ENCODE data around the gene PKP2. TPM values are rescaled to one million over a fixed set of nuclear protein-coding genes. Genes with fewer than 3 reads are reported as not detected.

PKP2 gene
- total and polyA plus RNA-seq, 2 of the 13 experiments (the other 11 are each of a cell fraction or from before 2014, with no cell fraction given) = 15.1 to 25.3 TPM

DNA sequence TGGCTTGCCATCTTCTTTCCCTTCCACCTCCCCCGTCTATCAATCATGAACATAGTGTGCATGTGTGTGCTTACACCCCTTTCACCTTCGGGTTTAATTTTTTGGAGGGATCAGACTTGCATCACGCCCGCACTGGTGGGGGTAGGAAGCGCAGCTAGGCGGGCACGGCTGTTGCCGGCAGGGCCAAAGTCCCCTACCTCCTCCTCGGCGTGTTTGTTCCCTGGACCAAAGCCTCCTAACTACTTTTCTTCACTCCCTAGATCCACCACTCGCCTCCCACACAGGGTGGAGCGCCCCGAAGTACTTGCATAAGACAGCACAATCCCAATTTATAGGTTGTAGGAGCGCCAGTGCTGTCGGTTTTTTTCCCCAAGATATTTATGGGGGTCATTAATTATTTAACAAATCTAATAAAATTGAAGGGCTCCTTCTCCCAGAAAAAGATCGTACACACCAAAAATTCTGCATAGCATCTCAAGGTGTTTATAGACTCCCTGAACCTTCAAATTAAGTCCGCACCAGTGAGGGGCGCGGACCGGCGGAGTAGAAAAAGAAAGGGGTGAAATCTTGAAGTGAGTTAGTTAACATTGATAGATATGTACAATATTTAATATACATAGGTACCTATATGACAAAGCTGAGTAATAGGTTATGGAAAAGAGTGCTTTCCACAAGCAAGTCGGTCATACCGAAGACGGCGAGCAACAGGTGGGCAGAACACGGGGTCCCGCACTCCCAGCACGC, 717 bp downstream of the PKP2 start (continued):
- TF ChIP-seq, protein P1, sequence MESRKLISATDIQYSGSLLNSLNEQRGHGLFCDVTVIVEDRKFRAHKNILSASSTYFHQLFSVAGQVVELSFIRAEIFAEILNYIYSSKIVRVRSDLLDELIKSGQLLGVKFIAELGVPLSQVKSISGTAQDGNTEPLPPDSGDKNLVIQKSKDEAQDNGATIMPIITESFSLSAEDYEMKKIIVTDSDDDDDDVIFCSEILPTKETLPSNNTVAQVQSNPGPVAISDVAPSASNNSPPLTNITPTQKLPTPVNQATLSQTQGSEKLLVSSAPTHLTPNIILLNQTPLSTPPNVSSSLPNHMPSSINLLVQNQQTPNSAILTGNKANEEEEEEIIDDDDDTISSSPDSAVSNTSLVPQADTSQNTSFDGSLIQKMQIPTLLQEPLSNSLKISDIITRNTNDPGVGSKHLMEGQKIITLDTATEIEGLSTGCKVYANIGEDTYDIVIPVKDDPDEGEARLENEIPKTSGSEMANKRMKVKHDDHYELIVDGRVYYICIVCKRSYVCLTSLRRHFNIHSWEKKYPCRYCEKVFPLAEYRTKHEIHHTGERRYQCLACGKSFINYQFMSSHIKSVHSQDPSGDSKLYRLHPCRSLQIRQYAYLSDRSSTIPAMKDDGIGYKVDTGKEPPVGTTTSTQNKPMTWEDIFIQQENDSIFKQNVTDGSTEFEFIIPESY (CRISPR knock-in tag; IDR thresholded peaks at IDR 0.05) = 0 out of 2 replicates have a peak, but pooled peaks have one; percentile 31
- TF ChIP-seq ZNF782 (CRISPR knock-in tag; IDR thresholded peaks at IDR 0.05; ENCODE audit: borderline replicate concordance) (no peak), ZFP1 (CRISPR knock-in tag; IDR thresholded peaks at IDR 0.05) (0 out of 2 replicates have a peak, but pooled peaks have one; percentile 36), ZMYM2 (CRISPR knock-in tag; IDR thresholded peaks at IDR 0.05) (peak; percentile 68; the same call in 1 of the 2 replicates), TEAD3 (CRISPR knock-in tag; optimal IDR thresholded peaks at IDR 0.05; ENCODE audit: borderline replicate concordance) (peak; percentile 11), HNF4A (CRISPR knock-in tag; IDR thresholded peaks at IDR 0.05) (peak; percentile 69), ZNF672 (CRISPR knock-in tag; IDR thresholded peaks at IDR 0.05) (0 out of 2 replicates have a peak, but pooled peaks have one; percentile 61), MAFK (conservative IDR thresholded peaks at IDR 0.05 in 1 of 2, IDR thresholded peaks at IDR 0.05 in 1 of 2; ENCODE audit: low read length in 2 of 2) (no peak), STAT5B (CRISPR knock-in tag; IDR thresholded peaks at IDR 0.05) (no peak), HNF4G (IDR thresholded peaks at IDR 0.05; ENCODE audit: borderline replicate concordance, low read depth, low read length) (peak; percentile 67), HNF4G (CRISPR knock-in tag; IDR thresholded peaks at IDR 0.05; ENCODE audit: borderline replicate concordance, low read depth) (no peak), PITX1 (CRISPR knock-in tag; IDR thresholded peaks at IDR 0.05) (peak; percentile 34; the same call in 1 of the 2 replicates), REL (CRISPR knock-in tag; conservative IDR thresholded peaks at IDR 0.05) (peak; percentile 52; the same call in 1 of the 2 replicates), HOXA3 (CRISPR knock-in tag; IDR thresholded peaks at IDR 0.05) (0 out of 2 replicates have a peak, but pooled peaks have one; percentile 10), ZNF589 (CRISPR knock-in tag; conservative IDR thresholded peaks at IDR 0.05) (0 out of 2 replicates have a peak, but pooled peaks have one; percentile 34), XRCC5 (optimal IDR thresholded peaks at IDR 0.05; ENCODE audit: low read length) (peak; percentile 70), MZF1 (CRISPR knock-in tag; IDR thresholded peaks at IDR 0.05; ENCODE audit: borderline replicate concordance) (no peak), SAP130 (CRISPR knock-in tag; IDR thresholded peaks at IDR 0.05; ENCODE audit: low read depth) (peak; percentile 58)
- TF ChIP-seq, protein P2, sequence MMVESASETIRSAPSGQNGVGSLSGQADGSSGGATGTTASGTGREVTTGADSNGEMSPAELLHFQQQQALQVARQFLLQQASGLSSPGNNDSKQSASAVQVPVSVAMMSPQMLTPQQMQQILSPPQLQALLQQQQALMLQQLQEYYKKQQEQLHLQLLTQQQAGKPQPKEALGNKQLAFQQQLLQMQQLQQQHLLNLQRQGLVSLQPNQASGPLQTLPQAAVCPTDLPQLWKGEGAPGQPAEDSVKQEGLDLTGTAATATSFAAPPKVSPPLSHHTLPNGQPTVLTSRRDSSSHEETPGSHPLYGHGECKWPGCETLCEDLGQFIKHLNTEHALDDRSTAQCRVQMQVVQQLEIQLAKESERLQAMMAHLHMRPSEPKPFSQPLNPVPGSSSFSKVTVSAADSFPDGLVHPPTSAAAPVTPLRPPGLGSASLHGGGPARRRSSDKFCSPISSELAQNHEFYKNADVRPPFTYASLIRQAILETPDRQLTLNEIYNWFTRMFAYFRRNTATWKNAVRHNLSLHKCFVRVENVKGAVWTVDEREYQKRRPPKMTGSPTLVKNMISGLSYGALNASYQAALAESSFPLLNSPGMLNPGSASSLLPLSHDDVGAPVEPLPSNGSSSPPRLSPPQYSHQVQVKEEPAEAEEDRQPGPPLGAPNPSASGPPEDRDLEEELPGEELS (CRISPR knock-in tag; IDR thresholded peaks at IDR 0.05) = peak; percentile 29; the same call in 1 of the 2 replicates
- TF ChIP-seq, protein P3, sequence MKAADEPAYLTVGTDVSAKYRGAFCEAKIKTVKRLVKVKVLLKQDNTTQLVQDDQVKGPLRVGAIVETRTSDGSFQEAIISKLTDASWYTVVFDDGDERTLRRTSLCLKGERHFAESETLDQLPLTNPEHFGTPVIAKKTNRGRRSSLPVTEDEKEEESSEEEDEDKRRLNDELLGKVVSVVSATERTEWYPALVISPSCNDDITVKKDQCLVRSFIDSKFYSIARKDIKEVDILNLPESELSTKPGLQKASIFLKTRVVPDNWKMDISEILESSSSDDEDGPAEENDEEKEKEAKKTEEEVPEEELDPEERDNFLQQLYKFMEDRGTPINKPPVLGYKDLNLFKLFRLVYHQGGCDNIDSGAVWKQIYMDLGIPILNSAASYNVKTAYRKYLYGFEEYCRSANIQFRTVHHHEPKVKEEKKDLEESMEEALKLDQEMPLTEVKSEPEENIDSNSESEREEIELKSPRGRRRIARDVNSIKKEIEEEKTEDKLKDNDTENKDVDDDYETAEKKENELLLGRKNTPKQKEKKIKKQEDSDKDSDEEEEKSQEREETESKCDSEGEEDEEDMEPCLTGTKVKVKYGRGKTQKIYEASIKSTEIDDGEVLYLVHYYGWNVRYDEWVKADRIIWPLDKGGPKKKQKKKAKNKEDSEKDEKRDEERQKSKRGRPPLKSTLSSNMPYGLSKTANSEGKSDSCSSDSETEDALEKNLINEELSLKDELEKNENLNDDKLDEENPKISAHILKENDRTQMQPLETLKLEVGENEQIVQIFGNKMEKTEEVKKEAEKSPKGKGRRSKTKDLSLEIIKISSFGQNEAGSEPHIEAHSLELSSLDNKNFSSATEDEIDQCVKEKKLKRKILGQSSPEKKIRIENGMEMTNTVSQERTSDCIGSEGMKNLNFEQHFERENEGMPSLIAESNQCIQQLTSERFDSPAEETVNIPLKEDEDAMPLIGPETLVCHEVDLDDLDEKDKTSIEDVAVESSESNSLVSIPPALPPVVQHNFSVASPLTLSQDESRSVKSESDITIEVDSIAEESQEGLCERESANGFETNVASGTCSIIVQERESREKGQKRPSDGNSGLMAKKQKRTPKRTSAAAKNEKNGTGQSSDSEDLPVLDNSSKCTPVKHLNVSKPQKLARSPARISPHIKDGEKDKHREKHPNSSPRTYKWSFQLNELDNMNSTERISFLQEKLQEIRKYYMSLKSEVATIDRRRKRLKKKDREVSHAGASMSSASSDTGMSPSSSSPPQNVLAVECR (CRISPR knock-in tag; IDR thresholded peaks at IDR 0.05; ENCODE audit: borderline replicate concordance) = 0 out of 2 replicates have a peak, but pooled peaks have one; percentile 0
